HG03460 (cell line): ENCODE data around the gene CCDC167.

Source experiments
- ATAC-seq: cut with Tn5 transposase; IDR thresholded peaks from one replicate; pipeline ENCODE4 v1.9.1; 2021; ENCODE audit not compliant: unreplicated experiment

The CCDC167 gene

GRCh38 chr6:37499433-37500293, at the start of gene CCDC167:
CCDC167 (minus strand) TSS chr6:37499893; CDS start chr6:37499863, 30 bp downstream.
- peak; percentile 88 for ATAC-seq

GRCh38 chr6:37549154-37549553, 49.5 kb upstream of the CCDC167 start:
- no peak for ATAC-seq

GRCh38 chr6:37548067-37548674, 48.5 kb upstream of the CCDC167 start:
- ATAC-seq = no peak

- ATAC-seq = no peak
Observed at GRCh38 chr6:37547564-37548061, 47.9 kb upstream of the CCDC167 start.

- no peak for ATAC-seq
Observed at GRCh38 chr6:37546141-37546871, 46.6 kb upstream of the CCDC167 start.

GRCh38 chr6:37544530-37544929, 44.8 kb upstream of the CCDC167 start:
- no peak for ATAC-seq

GRCh38 chr6:37543361-37543760, 43.7 kb upstream of the CCDC167 start:
- no peak for ATAC-seq

GRCh38 chr6:37541346-37541745, 41.7 kb upstream of the CCDC167 start:
- ATAC-seq = no peak

GRCh38 chr6:37540390-37540789, 40.7 kb upstream of the CCDC167 start:
- no peak for ATAC-seq

GRCh38 chr6:37540029-37540352, 40.3 kb upstream of the CCDC167 start:
- no peak for ATAC-seq

- ATAC-seq = no peak
Observed at GRCh38 chr6:37539171-37540028, 39.7 kb upstream of the CCDC167 start.

GRCh38 chr6:37538107-37538506, 38.4 kb upstream of the CCDC167 start:
- ATAC-seq = no peak

GRCh38 chr6:37537548-37537947, 37.9 kb upstream of the CCDC167 start:
- ATAC-seq = no peak

GRCh38 chr6:37536491-37537190, 36.9 kb upstream of the CCDC167 start:
- no peak for ATAC-seq

- no peak for ATAC-seq
Observed at GRCh38 chr6:37535759-37536490, 36.2 kb upstream of the CCDC167 start.

GRCh38 chr6:37535428-37535758, 35.7 kb upstream of the CCDC167 start:
- no peak for ATAC-seq

- ATAC-seq = no peak
Observed at GRCh38 chr6:37534893-37535292, 35.2 kb upstream of the CCDC167 start.

GRCh38 chr6:37532122-37532521, 32.4 kb upstream of the CCDC167 start:
- ATAC-seq = no peak

GRCh38 chr6:37531437-37532036, 31.8 kb upstream of the CCDC167 start:
- ATAC-seq = no peak
